ENCODE data around the gene EFNA1.

The EFNA1 gene, protein sequence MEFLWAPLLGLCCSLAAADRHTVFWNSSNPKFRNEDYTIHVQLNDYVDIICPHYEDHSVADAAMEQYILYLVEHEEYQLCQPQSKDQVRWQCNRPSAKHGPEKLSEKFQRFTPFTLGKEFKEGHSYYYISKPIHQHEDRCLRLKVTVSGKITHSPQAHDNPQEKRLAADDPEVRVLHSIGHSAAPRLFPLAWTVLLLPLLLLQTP

DNA sequence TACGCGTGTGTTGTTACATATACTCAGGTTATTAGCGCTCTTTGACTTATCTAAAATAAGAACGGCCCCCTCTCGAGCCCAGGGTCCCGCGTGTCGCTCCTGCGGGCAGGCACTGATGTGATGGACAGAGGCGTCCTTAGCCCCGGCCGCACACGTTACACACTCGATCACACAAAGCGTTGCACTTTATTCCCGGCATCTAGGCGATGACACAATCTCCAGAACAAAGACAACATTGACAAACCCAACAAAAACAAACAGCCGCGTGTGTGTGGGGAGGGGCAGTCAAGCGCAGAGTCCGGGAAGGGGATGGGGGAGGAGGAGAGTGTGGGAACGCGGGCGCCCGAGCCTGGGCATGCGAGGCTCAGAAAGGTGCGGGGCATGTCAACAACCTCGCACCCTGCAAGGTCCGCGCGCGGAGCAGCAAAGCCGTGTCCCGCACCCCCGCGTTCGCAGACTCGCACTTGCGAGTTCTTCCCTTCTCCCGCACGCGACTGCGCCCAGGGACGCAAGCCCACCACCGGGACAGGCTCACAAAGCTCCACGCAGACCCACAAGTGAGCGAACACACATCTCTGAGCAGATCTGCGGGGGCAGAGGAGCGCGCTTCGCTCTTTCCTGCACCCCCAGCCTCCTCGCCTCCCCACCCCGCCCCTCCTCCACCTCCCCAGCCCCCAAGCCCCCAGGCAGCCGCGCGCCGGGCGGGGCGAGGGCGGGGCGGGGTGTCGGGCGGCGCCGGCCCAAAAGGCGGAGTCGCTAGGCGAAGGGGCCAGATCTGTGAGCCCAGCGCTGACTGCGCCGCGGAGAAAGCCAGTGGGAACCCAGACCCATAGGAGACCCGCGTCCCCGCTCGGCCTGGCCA lies at the start of gene EFNA1:
Gene EFNA1 (plus strand): TSS at position 772 of the 862 bp plus-strand sequence. CDS start 102 bp downstream, outside the sequence.
- FAIRE-seq (no peak), DNase-seq (ENCODE audit: low spot score) (peak; percentile 23)

DNA sequence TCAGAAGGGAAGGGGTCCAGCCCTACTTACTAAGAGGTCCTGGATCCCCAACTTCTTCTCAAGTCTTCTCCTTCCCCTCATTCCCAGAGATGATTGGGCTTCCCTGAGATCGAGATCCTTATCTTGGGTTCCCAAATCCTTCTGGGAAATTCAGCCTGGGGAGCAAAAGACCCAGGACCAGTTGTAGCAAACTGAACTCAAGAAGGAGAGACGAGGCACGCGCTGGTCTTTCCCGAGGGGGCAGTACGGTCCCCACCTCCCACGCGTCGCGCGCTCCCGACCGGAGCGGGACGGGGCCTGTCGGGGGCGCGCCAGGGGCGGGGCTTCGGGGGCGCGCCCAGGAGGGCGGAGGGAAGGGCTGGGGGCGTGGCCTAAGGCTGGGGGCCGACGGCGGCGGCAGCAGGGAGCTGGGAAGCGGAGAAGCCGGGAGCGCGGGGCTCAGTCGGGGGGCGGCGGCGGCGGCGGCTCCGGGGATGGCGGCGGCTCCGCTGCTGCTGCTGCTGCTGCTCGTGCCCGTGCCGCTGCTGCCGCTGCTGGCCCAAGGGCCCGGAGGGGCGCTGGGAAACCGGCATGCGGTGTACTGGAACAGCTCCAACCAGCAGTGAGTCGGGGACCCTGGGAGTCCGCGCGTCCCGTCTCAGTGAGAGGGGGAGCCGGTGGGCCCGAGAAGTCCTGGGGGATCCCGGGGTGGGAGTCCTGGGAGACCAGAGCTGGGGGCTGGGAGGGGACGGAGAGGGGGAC lies 49.0 kb upstream of the EFNA1 start, which contains the start of gene EFNA3:
Gene EFNA3 (plus strand): TSS at position 369 of the 741 bp plus-strand sequence. CDS start 105 bp downstream, at position 474.
- DNase-seq (ENCODE audit: low spot score) = peak; percentile 6
- no peak for FAIRE-seq

DNA sequence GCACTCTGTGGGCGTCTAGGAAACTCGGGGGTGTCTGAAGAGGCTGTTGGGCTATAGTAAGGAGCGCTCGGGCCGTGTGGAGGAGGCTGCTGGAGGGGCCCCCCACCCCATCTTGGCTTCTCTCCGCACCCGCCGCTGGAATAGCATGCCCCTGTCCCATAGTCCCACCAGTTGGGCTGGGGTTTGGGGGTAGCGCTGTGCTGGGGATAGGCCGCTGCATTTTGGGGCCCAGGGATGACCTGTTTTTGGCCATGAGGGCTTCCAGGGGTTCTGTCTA lies 48.5 kb upstream of the EFNA1 start:
- no peak for FAIRE-seq
- no peak for DNase-seq (ENCODE audit: low spot score)

DNA sequence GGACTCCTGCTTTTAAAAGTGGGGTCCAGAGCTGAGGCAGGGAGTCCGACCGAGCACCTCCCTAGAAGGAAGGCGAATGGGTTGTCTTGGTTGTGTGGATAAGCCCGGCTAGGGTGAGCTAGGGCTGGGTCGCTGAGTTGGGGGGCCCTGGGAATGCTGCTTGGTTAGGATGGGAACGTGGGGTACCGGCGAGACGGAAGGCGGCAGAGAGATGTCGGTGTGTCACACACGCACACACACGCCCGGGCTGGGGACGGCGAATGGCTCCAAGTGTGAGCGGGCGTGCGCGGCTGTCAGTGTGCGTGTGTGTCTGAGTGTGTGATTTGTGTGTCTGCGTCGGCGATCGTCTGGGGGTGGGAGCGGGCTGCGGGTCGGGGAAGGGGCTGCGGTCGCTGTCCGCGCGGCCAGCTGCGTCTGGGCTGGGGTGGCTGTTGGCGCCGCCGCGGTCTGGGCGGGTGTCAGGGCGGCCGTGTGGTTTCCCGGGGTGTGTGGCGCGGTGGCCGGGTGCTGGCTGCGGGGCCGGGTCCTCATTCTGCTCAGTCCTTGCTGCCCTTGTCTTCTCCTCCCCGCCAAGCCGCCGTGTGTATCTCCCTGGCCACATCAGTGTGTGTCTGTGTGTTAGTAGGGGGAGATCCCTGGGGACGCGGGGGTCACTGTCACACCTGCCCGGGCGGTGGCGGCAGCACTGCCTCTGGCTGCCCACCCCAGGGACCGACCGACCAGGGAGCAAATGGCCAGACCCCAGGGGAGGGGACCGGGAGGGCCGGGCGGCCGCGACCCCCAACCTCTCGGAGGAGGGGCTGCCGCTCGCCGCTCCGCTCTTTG lies 48.0 kb upstream of the EFNA1 start:
- FAIRE-seq = no peak
- DNase-seq (ENCODE audit: low spot score) = no peak

DNA sequence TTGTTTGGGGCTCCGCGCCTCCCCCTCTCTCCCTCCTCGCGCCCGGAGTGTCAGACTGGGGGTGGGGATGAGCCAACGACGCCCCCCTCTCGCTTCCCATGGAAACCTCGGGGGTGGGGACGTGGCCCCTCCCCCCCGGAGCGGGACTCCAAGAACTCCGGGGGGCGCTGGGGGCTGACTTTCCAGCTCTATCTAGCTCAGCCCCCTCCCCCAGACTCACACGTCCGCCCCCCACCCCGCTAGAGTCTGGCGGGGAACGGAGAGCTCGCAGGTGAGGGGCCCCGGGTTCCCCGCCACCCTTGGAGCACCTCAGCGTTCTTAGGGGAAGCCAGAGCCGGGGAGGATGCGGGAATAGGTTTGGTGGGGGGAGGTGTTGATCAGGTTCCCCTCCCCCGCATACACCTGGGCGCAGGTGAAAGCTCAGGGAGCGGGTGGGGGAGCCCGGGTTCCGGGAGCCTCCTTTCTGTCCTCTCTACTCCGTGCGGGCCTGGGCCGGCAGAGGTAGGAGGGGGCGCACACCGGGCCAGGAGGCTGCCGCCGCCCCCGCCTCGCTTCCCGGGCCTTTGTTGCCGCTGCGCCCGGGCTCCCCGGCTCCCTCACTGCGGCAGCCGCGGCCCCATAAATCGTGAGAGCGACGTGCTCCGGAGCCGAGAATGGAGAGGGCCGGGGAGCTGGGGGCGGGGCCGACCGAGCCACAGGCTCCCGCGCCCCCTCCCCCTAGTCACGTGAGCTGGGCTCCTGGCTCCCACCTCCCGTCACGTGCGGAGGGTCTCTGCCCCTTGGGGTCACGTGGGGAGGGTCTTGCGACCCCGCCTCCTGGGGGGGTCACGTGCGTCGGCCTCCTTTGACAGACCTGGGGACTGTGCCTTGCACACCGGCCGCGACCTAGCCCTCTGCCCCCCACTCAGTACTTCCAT lies 47.1 kb upstream of the EFNA1 start:
- no peak for FAIRE-seq
- no peak for DNase-seq (ENCODE audit: low spot score)

DNA sequence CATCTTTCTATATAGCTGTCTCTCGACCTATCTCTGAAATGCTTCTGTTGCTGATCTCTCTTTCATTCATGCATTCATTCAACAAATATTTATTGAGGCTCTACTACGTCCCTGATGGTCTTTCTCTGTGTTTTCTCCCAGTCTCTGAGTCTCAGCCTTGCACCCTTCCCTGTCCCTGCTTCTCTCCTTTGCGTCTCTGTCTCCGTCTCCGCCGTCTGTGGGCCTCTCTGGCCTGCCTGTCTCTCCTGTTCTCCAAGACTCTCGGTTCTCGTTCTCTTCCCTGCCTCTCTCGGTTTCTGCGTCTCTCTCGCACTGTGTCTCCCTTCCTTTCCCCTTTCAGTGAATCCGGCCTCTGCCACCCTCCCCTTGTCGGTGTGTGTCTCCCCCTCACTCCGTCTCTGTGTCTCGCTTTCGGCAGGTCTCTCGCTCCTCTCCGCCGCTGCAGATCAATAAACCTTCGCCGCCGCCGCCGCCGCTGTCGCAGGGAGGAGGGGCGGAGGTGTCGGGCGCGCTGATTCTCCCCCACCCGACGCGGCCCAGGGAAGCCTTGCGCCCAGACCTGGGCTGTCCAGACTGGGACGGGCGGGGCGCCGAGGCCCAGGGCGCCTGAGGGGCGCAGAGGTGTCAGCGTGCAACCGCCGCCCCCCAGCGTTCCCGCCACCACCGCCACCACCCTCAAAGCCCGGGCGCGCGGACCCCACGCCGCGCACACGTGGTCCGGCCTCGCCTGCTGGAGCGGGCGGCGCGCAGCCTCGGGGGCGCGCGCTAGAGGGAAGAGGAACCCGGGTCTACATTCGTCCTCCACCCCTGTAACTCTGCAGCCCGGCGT lies 46.0 kb upstream of the EFNA1 start:
- FAIRE-seq (no peak), DNase-seq (ENCODE audit: low spot score) (no peak)

DNA sequence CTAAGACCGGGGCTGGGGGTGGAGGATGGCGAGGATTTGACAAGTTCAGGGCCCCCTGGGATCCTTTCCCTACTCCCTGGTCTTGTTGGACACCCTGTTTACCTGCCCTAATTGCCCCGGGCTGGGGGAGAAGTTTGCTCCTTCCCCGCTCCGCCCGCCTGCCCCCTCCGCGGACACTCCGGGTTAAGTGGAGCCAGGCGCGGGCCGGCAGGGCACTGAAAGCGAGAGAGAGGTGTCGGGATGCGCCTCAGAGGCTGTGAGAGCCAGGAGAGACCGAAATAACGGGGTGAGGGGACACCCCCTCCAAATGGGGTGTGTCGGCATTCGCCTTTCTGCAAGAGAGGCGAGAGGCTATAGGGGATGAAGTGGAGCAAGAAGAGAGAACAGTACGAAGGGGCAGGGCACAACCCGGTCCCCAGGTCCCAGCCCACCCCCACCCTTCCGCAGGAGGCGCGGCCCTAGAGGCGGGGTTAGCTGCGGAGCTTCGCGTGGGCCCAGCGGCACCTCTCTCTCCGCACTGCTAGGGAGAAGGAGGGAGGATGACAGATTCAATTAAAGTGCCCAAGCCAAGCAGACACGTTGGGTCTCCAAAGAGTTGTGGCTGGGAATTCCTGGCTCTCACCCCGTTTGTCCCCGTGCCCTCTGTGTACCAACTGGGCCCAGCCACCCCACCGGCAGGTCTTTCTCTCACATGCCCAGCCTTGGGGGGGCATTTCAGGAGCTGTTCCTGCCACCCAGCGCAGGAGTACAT lies 45.2 kb upstream of the EFNA1 start:
- FAIRE-seq (no peak), DNase-seq (ENCODE audit: low spot score) (no peak)

DNA sequence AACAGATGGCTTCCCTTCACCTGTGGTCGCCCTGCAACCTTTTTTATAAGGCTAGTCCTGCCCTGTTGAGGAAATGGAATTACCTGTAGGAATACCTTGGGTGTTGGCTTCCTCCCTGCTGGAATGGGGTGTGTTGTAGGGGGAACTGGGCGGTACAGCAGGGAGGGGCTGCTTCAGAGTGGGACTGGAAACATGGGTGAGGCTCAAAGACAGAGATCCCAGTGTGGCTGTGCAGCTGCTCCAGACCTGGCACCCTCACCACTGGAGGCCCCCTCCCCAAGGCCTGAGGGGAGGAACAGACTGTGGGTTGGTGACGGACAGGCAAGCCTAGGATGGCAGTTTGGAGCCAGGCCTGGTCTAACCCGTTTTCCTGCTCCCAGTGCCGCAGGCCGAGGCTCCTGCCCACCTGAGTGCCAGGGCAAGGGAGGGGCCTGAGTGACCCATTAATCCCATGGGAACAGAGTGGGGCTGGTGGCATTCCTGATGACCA lies 44.6 kb upstream of the EFNA1 start:
- DNase-seq (ENCODE audit: low spot score) (no peak), FAIRE-seq (no peak)

DNA sequence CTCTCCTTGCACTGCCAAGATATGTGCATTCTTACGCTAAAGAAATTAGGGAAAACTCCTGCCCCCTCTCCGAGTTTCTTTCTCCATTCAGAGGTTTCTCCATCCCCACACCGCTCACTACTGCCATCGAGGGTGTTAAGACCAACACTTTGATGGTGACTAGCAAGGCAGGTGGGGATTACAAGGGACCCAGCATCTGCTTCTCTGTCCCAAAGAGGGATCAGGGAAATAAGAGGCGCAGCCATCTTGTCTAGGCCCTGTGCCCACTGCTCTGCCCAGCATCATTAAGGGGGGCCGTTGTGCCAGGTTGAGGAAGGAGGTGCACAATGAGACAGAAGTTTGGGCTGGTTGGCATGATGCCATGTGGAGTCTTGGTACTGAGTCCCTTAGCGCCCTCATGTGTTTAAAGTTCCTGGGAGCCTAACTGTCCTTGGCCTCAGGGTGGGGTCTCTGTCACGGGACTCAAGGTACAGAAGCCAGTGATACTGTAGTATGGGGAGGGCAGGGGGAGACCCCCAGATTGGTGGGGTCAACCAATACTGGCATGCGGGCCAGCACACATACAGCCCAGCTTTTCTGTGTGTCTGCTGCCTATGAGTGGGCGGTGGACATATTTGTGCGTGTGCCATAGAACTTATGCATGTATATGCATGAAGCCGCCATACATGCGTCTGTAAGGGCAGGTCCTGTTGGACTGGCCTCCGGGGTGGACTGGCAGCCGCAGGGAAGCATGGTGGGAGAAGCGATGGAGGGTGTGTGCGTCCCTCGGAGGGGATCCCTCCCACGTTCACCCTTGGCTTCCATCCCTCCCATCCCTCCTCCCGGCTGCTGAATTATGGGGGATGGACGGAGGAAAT lies 43.6 kb upstream of the EFNA1 start:
- FAIRE-seq (no peak), DNase-seq (ENCODE audit: low spot score) (peak; percentile 18)

DNA sequence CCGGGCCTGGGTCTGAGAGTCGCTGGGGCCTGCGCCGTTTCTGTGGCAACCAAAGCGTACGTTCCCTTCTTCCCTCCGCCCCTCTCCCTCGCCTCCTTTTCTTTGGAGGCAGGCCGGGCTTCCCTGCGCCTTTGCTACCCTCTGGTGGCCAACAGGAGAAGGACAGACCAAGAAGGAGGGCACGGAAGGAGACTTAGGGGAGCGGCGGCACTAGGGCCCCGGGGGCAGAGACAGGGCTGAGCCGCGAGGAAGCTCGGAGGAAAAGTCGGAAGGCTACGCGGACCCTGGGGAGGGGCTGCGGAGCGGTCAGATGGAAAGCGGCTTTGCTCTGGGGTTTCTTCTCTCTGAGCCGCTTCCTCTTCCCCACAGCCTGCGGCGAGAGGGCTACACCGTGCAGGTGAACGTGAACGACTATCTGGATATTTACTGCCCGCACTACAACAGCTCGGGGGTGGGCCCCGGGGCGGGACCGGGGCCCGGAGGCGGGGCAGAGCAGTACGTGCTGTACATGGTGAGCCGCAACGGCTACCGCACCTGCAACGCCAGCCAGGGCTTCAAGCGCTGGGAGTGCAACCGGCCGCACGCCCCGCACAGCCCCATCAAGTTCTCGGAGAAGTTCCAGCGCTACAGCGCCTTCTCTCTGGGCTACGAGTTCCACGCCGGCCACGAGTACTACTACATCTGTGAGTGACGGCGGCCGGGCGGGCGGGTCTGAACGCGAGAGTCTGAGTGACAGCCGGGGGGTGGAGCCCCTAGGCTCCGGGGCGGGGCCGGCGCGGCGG lies 42.8 kb upstream of the EFNA1 start:
- FAIRE-seq (peak; percentile 58), DNase-seq (ENCODE audit: low spot score) (peak; percentile 87)

DNA sequence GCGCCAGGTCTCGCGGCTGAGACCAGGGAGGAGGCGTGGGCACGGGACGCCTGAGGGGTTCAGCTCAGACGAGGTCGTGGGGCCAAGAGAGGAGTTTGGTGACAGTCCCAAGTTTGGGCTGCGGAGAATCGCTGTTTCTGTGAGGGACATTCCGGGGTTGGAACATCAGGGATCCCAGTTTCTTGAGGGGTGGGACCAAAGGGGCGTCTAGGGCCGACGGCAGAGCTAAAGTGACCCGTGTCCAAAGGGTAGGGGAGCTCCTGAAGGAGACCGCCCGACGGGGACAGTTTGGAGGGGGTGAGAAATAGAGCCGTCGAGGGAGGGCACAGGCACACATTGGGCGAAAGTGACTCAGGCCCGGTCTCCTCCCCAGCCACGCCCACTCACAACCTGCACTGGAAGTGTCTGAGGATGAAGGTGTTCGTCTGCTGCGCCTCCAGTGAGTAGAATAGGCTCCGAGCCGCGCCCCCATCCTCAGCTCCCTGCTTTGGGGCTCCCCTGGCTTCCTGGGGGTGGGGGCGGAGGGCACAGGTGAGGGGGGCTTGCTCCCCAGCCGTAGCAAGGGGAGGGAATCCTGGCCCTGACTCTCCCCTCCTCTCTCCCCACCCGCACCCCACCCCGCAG lies 42.1 kb upstream of the EFNA1 start:
- DNase-seq (ENCODE audit: low spot score) (peak; percentile 31), FAIRE-seq (no peak)

DNA sequence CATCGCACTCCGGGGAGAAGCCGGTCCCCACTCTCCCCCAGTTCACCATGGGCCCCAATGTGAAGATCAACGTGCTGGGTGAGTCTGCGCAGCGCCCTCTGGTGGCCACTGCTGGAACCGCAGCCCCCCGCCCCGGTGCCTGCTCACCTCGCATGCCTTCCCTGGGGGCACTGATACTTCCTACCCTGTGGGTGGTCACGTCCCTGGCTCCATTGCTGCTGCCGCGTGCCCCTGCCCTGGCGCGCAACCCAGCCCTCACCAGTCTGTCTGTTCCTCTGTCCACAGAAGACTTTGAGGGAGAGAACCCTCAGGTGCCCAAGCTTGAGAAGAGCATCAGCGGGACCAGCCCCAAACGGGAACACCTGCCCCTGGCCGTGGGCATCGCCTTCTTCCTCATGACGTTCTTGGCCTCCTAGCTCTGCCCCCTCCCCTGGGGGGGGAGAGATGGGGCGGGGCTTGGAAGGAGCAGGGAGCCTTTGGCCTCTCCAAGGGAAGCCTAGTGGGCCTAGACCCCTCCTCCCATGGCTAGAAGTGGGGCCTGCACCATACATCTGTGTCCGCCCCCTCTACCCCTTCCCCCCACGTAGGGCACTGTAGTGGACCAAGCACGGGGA lies 41.4 kb upstream of the EFNA1 start:
- FAIRE-seq (no peak), DNase-seq (ENCODE audit: low spot score) (peak; percentile 8)

DNA sequence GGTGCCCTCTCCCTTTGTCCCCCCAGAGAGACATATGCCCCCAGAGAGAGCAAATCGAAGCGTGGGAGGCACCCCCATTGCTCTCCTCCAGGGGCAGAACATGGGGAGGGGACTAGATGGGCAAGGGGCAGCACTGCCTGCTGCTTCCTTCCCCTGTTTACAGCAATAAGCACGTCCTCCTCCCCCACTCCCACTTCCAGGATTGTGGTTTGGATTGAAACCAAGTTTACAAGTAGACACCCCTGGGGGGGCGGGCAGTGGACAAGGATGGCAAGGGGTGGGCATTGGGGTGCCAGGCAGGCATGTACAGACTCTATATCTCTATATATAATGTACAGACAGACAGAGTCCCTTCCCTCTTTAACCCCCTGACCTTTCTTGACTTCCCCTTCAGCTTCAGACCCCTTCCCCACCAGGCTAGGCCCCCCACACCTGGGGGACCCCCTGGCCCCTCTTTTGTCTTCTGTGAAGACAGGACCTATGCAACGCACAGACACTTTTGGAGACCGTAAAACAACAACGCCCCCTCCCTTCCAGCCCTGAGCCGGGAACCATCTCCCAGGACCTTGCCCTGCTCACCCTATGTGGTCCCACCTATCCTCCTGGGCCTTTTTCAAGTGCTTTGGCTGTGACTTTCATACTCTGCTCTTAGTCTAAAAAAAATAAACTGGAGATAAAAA lies 40.7 kb upstream of the EFNA1 start:
- DNase-seq (ENCODE audit: low spot score) (no peak), FAIRE-seq (no peak)

DNA sequence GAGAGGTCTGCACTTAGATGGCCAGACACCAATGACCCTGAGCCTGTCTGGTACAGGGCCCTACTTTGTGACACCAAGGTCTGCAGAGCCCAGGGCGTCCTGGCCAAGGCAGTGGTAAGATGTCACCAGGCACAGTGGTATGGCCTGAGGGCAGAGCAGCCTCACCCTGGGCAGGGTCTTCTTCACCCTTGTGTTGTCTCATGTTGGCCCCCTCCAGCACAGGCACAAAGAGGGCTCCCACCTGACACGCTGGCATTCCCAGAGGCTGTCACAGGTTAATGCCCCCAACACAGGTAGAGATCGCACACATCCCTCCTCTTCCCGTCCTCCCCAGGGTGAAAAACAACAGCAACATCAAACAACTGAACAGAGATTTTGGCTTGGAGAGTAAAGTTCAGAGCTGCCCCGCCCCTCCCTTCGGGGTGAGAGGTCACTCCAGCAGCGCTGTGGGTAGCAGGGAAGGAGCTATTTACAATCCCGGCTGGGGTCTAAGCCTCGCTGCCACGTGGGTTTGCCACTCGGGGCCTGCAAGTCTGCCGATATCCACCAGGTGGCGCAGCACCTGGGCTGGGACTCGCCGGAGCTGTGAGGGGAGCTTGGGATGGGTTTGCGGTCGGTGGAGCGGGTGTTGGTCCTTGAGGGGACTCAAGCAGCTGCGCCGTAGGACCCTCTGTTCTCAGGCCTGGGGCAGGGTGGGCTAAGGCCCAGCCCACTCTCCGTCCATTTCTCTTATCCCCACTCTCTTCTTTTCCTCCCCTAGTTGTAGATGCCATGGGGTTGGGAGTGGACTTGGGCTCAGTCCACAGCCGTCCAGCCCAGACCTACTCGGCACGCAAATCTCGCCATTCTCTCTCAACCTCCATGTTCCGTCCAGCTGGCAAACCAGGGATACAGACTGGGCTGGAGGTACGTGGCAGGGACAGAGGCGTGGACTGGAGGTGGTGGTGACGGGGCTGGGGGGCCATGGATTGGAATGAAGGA lies 36.3 kb upstream of the EFNA1 start:
- FAIRE-seq (no peak), DNase-seq (ENCODE audit: low spot score) (peak; percentile 47)

All from RCC 7860 (cell line).